Psoas muscle (tissue), 8 donors: Measurements from ENCODE around the gene KRT222. TPM values are rescaled to one million over a fixed set of nuclear protein-coding genes. Genes with fewer than 3 reads are reported as not detected.
A peak's percentile ranks its signal among the peaks of the same experiment; 100 is the strongest.

Source experiments
- ATAC-seq, 4 donors: fragments of 200-7000 bp; cut with Tn5 transposase; one replicate each; pipeline ENCODE4 v1.9.1; 2020; ENCODE audit warnings: moderate library complexity in 3 of 4, mild to moderate bottlenecking in 2 of 4
- DNase-seq, 2 donors: peaks; one replicate each; pipeline ENCODE4 v3.0.0-alpha.2; 2020
- H3K27ac ChIP-seq: fragments of 200-600 bp; one replicate; pipeline ENCODE4 v1.8.0; 2022
- H3K27me3 ChIP-seq, 3 donors: fragments of 200-600 bp in 1 of 3; one replicate each; pipeline versions ENCODE4 v1.6.1 to v1.8.0; 2013 to 2022; ENCODE audit warnings: low read length in 2 of 3, mild to moderate bottlenecking in 2 of 3, moderate library complexity in 1 of 3; ENCODE audit not compliant: insufficient read depth in 3 of 3
- H3K36me3 ChIP-seq, 2 donors: fragments of 200-600 bp in 1 of 2; one replicate each; pipeline versions ENCODE4 v1.6.1 to v1.8.0; 2013 to 2022; ENCODE audit warnings: low read depth in 1 of 2, mild to moderate bottlenecking in 1 of 2, moderate library complexity in 1 of 2; ENCODE audit not compliant: insufficient read depth in 1 of 2
- H3K4me1 ChIP-seq: fragments of 200-600 bp; one replicate; pipeline ENCODE4 v1.8.0; 2022
- H3K4me3 ChIP-seq: fragments of 200-600 bp; one replicate; pipeline ENCODE4 v1.8.0; 2022; ENCODE audit warnings: mild to moderate bottlenecking
- H3K9me3 ChIP-seq: fragments of 200-600 bp; one replicate; pipeline ENCODE4 v1.8.0; 2022
- WGBS, 3 donors: extraction: QIAGEN DNeasy Blood & Tissue Kit; methylation state at CpG; one replicate each; pipeline versions ENCODE4 v1.1.6 to v1.1.7; 2013; 5-methylcytosine and 5-hydroxymethylcytosine counted together
- intact Hi-C, 2 donors: fragments of 100-400 bp; cut with DNase I; formaldehyde crosslinking; loops; one replicate each; pipeline versions ENCODE4 v1.11.0 to v1.14.2; 2022
- polyA plus RNA-seq, 3 donors: library from polyadenylated mRNA; stranded (reverse); fragments of 200-250 nt; gene quantifications; one replicate each; pipeline ENCODE4 v1.2.3, GENCODE V29; 2013
- total RNA-seq, 4 donors: library from RNA; stranded (reverse); fragmentation: NEBNext Ultra II Directional in 2 of 4; extraction: Animal tissue kit (Norgen Biotek cat#: 25700) in 2 of 4; gene quantifications; one replicate each; pipeline versions ENCODE4 v1.2.1 to v1.2.4, GENCODE V29; 2021 to 2023
- TF ChIP-seq, protein P1 (sequence below): fragments of 200-600 bp; IDR thresholded peaks from one replicate; pipeline ENCODE4 v1.8.0; 2022; ENCODE audit warnings: antibody characterized with exemption
- donor health status: healthy with polysubstance abuse.
- donor health status: DM: no; HTN: no; CAD: no; lungs with moderate emphysema.
- donor health status: Bipolar disorder and iron deficiency.
- donor health status: healthy.
- donor health status: DM: yes; HTN: yes; CAD: no.
- donor health status: DM: no; HTN: no; CAD: no.
- donor health status: DM: no; HTN: no; CAD: no.
- donor health status: DM: yes; HTN: yes; CAD: no.

KRT222 gene
- total and polyA plus RNA-seq, 7 donors: 0.08 to 0.37 (median 0.21) TPM; not detected in 3

DNA sequence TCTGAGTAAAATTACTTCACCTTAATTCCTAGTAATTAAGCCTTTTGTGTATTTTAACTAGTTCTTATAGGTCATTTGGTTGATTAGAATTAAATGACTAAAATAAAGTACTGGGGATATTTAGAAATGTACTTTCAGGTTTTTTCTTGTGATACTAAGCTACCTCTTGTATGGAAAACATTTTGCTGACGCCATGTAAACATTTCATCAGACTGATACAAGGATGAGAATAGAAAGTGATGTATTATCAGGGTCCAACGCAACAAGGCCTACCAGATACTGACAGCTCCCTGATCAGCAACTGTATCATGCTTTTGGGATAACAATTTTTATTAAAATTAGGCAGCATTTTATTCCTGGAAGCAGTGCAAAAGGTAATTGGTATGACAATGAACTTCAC is 19.0 kb downstream of the KRT222 start:
- intact Hi-C loops: no loop called here

DNA sequence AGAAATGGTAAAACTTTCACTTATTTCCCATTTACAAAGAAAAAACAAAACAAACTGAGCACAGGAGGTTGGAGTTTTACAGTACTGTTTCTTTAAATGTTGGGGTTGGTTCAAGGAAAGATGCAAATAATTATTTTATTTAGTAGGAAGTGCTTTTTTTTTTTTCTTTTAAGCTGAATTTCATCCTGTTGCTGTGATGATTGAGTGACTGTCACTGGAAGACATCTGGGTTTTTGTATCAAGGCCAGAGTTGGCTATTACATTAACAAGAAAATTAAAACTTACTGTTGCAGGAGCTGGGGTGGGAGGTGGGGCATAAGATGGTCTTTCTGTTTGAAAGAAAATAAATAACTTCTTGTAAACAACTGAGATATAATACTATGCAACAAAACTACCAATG is 19.7 kb downstream of the KRT222 start:
- Histone ChIP-seq H3K4me3 (no peak overlapping the region), H3K9me3 (no peaks in the 10 kb centered on the region), H3K36me3 (peaks cover 0 to 54% of the 10 kb centered on the region in 2 donors), H3K27ac (no peak overlapping the region), H3K27me3 (no peaks in the 10 kb centered on the region), H3K4me1 (peaks cover 20% of the 10 kb centered on the region)
- intact Hi-C loops: no loop called here
- TF ChIP-seq, protein P1, sequence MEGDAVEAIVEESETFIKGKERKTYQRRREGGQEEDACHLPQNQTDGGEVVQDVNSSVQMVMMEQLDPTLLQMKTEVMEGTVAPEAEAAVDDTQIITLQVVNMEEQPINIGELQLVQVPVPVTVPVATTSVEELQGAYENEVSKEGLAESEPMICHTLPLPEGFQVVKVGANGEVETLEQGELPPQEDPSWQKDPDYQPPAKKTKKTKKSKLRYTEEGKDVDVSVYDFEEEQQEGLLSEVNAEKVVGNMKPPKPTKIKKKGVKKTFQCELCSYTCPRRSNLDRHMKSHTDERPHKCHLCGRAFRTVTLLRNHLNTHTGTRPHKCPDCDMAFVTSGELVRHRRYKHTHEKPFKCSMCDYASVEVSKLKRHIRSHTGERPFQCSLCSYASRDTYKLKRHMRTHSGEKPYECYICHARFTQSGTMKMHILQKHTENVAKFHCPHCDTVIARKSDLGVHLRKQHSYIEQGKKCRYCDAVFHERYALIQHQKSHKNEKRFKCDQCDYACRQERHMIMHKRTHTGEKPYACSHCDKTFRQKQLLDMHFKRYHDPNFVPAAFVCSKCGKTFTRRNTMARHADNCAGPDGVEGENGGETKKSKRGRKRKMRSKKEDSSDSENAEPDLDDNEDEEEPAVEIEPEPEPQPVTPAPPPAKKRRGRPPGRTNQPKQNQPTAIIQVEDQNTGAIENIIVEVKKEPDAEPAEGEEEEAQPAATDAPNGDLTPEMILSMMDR: no peak
- DNase-seq (no peak), ATAC-seq (no peak)

More for the DNA sequence above, 19.0 kb downstream of the KRT222 start:
- H3K27ac ChIP-seq: no peak overlapping the region
- no peaks in the 10 kb centered on the region for H3K27me3 ChIP-seq
- H3K4me3 ChIP-seq: peak overlapping the region; percentile 95
- WGBS, 3 donors: 33 to 47% (median 45%) methylated on average over 2 of the region's 2 CpGs
- DNase-seq (no peak), ATAC-seq (no peak)
- H3K9me3 ChIP-seq: no peaks in the 10 kb centered on the region
- TF ChIP-seq, protein P1: no peak
- H3K36me3 ChIP-seq: peaks cover 0 to 47% of the 10 kb centered on the region in 2 donors
- H3K4me1 ChIP-seq: peaks cover 20% of the 10 kb centered on the region

DNA sequence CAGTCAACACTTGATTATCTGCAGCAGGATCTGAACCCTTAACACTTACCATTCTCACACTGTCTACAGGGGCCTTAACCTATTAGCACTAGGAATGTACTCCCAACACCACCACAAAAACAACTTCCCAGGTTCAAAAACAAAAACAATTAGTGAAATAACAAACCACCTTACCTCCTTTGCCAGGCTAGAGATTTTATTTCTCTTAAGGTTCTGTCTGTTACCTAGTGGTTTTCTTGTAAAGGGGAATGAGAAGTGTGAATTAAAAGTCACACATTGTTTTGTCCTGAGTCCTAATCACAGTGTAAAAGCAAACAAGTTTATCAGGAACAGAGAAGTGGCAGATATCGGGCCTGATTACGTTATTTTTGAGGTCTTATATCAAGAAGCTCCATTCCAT is 27.0 kb downstream of the KRT222 start:
- Histone ChIP-seq H3K9me3 (no peaks in the 10 kb centered on the region), H3K4me3 (no peak overlapping the region), H3K4me1 (no peaks in the 10 kb centered on the region), H3K27ac (no peak overlapping the region), H3K27me3 (no peaks in the 10 kb centered on the region), H3K36me3 (peaks cover 0 to 87% of the 10 kb centered on the region in 2 donors)
- intact Hi-C loops: no loop called here
- no peak for DNase-seq
- 87 to 97% (median 89%) methylated on average over 2 of the region's 2 CpGs for WGBS, 3 donors
- TF ChIP-seq, protein P1: no peak
- ATAC-seq: no peak

DNA sequence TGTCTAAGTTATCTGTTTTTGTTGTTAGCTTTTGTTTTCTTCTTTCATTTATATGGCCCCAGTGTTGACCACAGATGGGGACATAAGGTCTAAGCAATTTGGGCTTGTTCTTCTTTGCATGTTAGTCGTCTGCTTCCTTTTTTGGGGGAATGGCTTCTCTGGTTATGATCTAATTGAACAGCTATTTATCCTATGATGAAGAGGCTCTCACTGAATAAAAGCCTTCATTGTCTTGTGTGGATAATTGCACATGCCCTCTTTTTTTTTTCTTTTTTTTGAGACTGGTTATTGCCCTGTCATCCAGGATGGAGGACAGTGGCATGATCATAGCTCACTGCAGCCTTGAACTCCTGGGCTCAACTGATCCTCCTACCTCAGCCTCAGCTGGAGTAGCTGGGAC is 31.1 kb downstream of the KRT222 start:
- 48 to 53% (median 52%) methylated on average over 1 of the region's 1 CpG for WGBS, 3 donors
- Histone ChIP-seq H3K9me3 (no peaks in the 10 kb centered on the region), H3K4me3 (no peak overlapping the region), H3K36me3 (peaks cover 5 to 93% of the 10 kb centered on the region in 2 donors), H3K27me3 (no peaks in the 10 kb centered on the region), H3K27ac (no peak overlapping the region), H3K4me1 (no peaks in the 10 kb centered on the region)
- TF ChIP-seq, protein P1: no peak
- DNase-seq (no peak), ATAC-seq (no peak)
- intact Hi-C loops: no loop called here

DNA sequence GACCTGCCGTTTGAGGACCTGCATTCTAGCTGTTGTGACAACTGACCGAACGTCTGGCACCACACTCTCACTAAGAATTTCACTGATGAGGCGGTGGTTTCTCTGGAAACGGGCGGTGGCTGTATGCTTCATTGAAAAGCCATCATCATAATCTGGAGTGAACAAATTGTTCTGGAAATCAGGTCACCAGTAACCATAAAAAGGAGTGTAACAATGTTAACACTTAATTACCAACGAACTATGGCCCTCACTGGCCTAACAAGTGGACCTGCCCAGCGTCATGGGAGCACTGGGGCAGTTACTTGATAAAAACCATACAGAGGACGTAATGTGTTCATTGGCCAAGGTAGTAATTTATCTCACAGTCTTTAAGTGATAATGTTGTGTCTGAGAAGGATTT is 32.8 kb downstream of the KRT222 start:
- no peak overlapping the region for H3K4me3 ChIP-seq
- ATAC-seq (no peak), DNase-seq (no peak)
- H3K27me3 ChIP-seq: no peaks in the 10 kb centered on the region
- H3K4me1 ChIP-seq: no peaks in the 10 kb centered on the region
- TF ChIP-seq, protein P1: no peak
- no peak overlapping the region for H3K27ac ChIP-seq
- intact Hi-C loops: no loop called here
- no peaks in the 10 kb centered on the region for H3K9me3 ChIP-seq
- WGBS, 3 donors: 73 to 81% (median 76%) methylated on average over 9 of the region's 9 CpGs
- peaks cover 5 to 100% of the 10 kb centered on the region in 2 donors for H3K36me3 ChIP-seq
